C4-2B (cell line): ENCODE data around the gene TIFAB.

Experiments used
- H3K27ac ChIP-seq: fragments of 450-650 bp; 2 replicates; pipeline ENCODE4 v1.5.1; 2017
- ZFX ChIP-seq: fragments of 450-650 bp; IDR thresholded peaks from 2 replicates; pipeline ENCODE4 v1.6.1; 2017
- TF ChIP-seq, protein P1 (sequence below): fragments of 450-650 bp; conservative IDR thresholded peaks from 2 replicates; pipeline ENCODE4 v1.5.1; 2017; ENCODE audit warnings: mild to moderate bottlenecking

TIFAB gene

DNA sequence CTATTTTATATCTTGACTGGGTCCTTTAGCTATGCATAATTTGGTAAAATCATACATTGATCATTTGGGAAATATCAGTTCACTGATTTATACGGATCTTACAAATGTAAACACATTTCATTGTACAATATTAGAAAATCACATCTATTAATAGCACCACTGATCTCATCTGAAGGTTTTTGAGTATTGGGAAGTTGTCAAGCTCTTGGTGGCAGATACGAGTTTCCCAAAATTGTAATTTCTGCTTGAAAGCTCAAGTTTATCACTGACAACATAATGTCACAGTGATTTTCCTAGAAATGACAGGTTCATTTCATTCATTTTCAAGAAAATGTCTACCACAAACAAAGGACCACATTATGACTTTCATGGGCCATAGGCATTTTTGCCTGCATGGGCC, 50.1 kb downstream of the TIFAB start:
- H3K27ac ChIP-seq = no peak overlapping the region
- TF ChIP-seq, protein P1, sequence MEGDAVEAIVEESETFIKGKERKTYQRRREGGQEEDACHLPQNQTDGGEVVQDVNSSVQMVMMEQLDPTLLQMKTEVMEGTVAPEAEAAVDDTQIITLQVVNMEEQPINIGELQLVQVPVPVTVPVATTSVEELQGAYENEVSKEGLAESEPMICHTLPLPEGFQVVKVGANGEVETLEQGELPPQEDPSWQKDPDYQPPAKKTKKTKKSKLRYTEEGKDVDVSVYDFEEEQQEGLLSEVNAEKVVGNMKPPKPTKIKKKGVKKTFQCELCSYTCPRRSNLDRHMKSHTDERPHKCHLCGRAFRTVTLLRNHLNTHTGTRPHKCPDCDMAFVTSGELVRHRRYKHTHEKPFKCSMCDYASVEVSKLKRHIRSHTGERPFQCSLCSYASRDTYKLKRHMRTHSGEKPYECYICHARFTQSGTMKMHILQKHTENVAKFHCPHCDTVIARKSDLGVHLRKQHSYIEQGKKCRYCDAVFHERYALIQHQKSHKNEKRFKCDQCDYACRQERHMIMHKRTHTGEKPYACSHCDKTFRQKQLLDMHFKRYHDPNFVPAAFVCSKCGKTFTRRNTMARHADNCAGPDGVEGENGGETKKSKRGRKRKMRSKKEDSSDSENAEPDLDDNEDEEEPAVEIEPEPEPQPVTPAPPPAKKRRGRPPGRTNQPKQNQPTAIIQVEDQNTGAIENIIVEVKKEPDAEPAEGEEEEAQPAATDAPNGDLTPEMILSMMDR = no peak
- no peak for TF ChIP-seq ZFX

DNA sequence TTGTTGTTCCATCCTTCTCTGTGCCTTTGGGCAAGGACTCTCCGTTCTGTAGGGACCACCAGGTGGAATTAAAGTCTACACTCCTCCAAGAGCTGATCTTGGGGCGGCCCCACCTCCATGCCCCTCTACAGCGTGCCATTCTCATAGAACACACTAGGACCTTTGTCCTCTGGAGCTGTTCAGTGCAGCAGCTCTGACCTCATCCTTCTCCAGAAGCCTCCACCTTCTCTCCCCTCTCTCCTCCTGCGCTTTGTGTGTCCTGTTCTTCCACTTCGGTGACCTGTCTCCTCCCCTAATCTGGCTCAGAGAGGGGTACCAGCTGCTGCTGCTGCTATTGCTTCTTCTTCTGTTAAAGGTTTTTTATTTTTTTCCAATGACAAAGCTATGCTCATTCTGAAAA, 51.3 kb downstream of the TIFAB start:
- TF ChIP-seq, protein P1 = no peak
- no peak for TF ChIP-seq ZFX

DNA sequence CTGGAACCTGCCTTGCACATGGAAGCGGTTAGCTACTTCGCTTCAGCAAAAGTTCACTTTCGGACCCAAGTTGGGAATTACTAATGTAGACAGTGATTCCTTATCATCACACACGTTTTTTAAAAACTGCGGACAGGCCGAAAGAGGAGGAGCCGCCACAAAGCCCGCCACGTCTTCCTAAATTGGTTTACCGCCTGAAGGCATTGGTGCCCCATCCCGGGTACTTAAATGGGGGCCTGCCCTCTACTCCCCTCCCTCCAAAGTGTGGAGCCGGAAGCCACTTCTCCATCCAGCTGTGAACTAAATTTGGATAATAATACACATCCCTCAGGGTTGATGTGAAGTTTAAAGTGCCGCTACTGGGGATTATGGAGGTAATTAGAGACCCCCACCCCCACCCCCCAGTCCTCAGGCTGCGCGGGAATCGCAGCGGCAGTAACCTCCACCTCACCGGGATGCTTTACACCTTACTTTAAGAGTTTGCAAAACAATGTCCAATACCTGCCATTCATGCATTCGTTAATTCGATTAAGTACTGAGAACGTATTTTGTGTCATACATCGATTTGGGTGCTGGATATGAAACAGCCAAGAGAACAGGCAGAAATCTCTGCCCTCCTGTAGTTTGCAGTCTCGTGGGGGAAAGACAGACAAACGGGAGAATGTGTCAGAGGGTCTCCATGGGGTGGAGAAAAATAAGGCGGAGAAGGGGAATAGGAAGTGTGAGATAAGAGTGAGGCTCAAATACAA, 52.2 kb downstream of the TIFAB start:
- TF ChIP-seq ZFX = no peak
- TF ChIP-seq, protein P1 = no peak
- H3K27ac ChIP-seq = peak overlapping the region; percentile 99

More for the DNA sequence above, 51.3 kb downstream of the TIFAB start:
- no peak overlapping the region for H3K27ac ChIP-seq

DNA sequence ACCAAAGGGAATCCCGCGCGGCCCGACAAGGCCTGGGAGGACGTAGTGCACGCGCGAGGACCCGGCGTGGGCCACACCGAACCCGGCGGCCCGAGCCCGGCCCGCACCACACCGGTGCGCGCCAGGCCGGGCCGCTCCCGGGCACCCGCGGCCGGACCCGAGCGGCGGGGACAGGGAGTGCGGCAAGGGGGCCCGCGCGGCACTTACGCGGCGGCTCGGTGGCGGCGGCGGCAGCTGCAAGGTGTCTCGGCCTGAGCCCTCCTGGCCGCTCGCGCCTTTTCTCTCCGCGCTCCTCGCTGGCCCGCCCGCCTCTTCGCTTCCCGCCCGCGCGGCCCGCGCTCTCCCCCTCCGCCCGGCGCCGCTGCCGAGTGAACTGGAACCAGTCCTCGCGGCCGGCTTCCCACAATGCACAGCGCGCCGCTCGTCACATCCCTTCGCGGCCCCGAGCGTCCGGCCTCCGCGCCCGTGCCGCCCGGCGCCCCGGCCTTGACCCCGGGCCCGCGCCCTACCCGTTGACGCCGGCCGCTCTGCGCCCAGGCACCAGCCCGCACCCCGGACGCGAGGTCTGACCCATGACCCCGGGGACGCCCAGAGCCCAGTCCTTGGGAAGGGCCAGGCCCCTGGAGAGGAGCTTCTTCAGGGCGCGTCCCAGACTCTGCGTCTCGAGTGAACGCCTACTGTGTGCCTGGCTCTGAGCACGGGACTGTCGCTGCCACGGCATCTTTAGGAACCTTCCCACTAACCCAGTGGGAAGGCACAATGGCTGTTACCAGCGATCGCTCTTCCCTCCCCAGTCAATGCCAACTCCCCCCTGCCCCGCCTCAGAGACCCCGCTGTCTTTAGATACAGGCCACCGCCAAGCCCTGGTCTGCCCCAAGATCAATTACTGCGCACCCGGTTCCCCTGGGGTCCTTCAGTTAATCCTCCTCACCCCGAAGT, 53.0 kb downstream of the TIFAB start, which contains the start of gene MACROH2A1:
Gene MACROH2A1, minus strand, starts transcription at position 377 of the 939 bp plus-strand sequence. CDS start 10,138 bp downstream, outside the sequence.
- H3K27ac ChIP-seq = peak within 1 kb of the TSS; percentile 99
- TF ChIP-seq, protein P1 = no peak
- TF ChIP-seq ZFX = peak; percentile 99

DNA sequence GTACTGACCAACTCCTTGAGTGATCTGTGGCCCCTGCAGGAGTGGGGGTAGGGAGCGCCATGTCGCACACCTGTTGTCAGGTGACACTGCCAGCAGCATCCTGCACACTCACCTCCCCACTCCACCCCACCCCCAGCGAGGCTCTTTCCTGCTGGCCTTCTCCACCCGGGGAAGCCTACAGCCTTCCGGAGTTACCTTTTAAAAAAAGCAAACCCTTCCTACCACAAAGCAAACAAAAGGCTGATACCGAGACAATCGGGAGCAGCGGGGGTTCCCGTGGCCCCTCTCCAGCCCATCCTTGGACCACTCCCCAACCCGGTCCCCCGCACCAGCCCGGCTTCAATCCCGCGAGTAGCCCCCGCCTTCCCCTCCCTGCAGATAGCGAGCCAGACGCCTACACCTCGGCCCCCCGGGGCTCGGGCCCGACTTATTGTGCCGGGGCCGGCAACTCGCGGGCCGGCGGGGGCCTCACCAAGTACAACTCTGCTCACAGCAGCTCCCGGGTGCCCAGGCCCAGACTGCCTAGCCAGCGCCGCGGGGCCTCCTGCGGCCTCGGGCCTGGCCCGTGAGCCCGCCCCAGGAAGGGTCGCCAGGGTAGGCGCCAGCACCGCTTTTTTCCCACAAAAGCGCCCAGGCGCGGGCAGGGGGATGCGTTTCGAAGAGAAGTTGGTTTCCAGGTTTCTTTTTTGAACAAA, 53.8 kb downstream of the TIFAB start:
- TF ChIP-seq, protein P1 = no peak
- TF ChIP-seq ZFX = no peak
- H3K27ac ChIP-seq = peak overlapping the region; percentile 99
